B cell (primary cell): Measurements from ENCODE around the gene EIF2B4.

Source experiments
- EZH2 ChIP-seq: IDR thresholded peaks from 2 replicates; pipeline ENCODE4 v1.6.1; 2012; ENCODE audit warnings: borderline replicate concordance, low read depth, mild to moderate bottlenecking, moderate library complexity, low read length; ENCODE audit not compliant: insufficient read depth, poor library complexity, severe bottlenecking
- TF ChIP-seq, protein P1 (sequence below): fragments of 200-600 bp; IDR thresholded peaks from one replicate; pipeline ENCODE4 v1.8.0; 2022; ENCODE audit warnings: antibody characterized with exemption, mild to moderate bottlenecking

- TF ChIP-seq, protein P1, sequence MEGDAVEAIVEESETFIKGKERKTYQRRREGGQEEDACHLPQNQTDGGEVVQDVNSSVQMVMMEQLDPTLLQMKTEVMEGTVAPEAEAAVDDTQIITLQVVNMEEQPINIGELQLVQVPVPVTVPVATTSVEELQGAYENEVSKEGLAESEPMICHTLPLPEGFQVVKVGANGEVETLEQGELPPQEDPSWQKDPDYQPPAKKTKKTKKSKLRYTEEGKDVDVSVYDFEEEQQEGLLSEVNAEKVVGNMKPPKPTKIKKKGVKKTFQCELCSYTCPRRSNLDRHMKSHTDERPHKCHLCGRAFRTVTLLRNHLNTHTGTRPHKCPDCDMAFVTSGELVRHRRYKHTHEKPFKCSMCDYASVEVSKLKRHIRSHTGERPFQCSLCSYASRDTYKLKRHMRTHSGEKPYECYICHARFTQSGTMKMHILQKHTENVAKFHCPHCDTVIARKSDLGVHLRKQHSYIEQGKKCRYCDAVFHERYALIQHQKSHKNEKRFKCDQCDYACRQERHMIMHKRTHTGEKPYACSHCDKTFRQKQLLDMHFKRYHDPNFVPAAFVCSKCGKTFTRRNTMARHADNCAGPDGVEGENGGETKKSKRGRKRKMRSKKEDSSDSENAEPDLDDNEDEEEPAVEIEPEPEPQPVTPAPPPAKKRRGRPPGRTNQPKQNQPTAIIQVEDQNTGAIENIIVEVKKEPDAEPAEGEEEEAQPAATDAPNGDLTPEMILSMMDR: no peak
- no peak for TF ChIP-seq EZH2
These were observed 7.3 kb downstream of the EIF2B4 start for GRCh38 chr2:27362678-27363420.
